NCI-H1092 (cell line): ENCODE measurements around the gene DTWD1.
"Not testable (repeated sequence)": the region's sequence is repeated elsewhere in the genome, so short reads cannot be mapped to it uniquely, and the experiment has no call there.

Experiments used
- DNase-seq: peaks from one replicate; lab custom pipeline; 2025; lab: John Stamatoyannopoulos, UW

The DTWD1 gene

DNA sequence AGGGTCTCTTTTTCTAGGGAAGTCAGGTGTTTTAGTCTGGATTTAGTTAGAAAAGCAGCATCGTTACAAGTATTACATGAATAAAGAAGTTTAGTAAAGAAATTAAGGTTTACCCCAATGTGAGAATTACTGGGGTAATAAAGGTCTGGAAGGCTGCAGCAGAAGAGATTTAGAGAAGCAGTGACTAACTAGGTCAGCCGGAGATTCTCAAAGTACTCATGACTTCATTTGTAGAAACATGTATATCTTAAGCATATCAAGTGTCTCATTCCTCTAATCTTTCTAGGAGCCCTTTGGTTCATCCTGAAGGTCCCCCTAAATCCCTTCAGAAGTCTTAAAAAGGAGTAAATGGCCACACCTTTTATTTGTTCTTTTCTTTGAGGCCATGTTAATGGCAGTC is 26.0 kb downstream of the DTWD1 start:
- DNase-seq: no peak

DNA sequence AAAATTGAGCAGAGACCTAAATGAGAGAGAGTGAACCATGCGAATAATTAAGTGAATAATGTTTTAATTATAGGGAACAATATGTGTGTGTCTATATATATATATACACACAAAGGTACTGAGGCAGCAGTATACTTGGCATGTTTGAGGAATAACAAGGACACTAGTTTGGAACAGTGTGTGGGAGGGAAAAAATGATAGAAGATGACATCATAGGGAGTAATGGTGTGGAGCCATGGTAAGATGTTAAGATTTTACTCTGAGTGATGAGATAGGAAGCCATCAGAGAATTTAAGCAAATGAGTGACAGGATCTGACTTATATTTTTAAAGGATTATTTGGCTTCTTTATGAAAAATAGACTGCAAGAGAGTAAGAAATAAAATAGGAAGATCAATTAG is 29.1 kb downstream of the DTWD1 start:
- DNase-seq: no peak

GRCh38 chr15:49650676-49651075 is 29.8 kb downstream of the DTWD1 start:
- DNase-seq: no peak

DNA sequence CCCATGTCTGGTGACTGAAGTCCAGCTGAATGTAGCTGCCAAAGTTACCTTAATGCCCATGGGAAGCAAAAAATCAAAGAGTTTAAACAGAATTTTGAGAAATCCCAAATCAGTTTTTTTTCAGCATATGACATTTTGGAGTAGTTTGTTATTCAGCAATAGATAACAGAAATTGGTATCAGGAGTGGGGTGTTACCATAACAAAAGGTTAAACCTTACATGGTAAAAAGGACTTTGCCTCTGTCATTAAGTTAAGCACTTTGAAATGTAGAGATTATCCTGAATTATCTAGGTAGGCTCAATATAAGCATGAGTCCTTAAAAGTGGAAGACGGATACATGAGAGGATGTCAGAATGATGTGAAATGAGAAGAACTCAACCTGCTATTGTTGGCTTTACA is 32.1 kb downstream of the DTWD1 start:
- no peak for DNase-seq

DNA sequence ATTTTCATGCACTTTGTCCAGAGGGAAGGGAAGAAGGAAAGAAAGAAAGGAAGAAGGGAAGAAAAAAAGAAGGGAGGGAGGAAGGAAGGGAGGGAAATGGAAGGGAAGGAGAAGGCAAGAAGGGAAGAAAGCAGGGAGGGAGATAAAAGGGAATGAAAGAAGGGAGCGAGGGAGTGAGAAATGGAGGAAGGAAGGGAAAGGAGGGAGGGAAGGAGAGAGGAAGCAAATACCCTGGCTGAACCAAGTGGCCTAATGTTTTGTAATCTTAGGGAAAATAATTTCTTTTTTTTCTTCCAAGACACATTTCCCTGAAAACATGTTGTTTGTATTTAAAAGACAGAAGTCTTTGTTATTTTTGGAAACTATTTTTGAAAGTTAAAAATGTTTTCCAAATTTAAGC is 35.9 kb downstream of the DTWD1 start:
- DNase-seq: no peak

- no peak for DNase-seq
Measured at GRCh38 chr15:49664716-49665115, 43.9 kb downstream of the DTWD1 start.

- DNase-seq: not testable (repeated sequence)
Measured at GRCh38 chr15:49666486-49666885, 45.6 kb downstream of the DTWD1 start.

DNA sequence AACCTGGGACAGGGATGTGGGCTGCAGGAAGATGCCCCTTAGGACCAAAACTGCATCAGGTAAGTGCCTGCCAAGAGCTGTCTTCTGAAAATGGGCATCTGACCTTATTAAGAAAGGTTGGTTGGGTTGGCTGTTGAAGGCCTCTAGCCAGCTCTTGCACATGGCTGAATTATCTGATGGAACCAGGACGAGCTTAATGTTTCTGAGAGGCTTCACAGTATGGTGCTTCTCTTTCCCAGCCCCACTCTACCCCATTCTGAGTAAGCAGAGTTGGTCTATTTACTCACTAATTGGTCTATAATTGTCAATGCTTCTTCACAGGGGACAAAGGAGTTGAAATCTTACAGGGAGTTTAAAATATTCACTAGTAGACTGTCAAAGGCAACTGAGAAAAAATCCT is 48.4 kb downstream of the DTWD1 start:
- no peak for DNase-seq

GRCh38 chr15:49673861-49674260 is 53.0 kb downstream of the DTWD1 start:
- no peak for DNase-seq

DNA sequence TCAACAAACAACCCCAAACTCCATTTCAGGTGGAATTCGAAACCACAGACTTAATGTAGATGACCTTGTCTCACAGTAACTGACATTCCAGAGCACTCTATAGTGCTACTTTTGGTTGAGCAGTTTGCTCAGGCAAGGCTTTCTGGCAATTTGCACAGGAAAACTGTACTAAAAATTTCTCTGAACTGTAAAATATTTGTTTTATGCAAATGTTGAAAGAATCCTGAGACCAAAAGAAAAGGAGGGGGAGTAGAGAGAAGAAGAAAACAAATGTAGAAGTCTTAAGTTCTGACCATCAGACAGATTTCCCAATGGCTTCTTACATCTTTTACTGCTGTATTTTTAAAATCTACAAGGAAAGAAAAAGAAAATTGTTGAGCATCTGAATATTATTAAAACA is 53.5 kb downstream of the DTWD1 start:
- DNase-seq: no peak

- no peak for DNase-seq
Measured at GRCh38 chr15:49675041-49675440, 54.2 kb downstream of the DTWD1 start.

DNA sequence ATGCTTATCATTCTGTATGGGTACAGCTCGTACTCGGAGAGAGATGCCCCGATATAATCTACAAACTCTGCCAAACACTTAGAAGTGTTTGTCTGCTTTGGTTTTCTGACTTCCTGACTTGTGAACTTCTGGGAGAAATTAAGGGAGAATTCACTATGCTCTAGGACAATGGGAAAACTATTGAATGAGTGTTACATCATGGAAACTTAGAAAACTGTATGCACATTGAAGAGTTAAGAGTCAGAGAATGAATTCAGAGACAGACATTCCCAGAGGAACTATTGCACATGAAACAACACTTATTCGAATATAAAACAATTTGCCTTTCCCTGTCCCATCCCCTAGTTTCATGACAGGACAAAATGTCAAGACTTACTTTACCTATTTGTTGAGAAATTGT is 57.8 kb downstream of the DTWD1 start:
- DNase-seq: no peak

GRCh38 chr15:49686599-49686998 is 65.8 kb downstream of the DTWD1 start:
- no peak for DNase-seq

DNA sequence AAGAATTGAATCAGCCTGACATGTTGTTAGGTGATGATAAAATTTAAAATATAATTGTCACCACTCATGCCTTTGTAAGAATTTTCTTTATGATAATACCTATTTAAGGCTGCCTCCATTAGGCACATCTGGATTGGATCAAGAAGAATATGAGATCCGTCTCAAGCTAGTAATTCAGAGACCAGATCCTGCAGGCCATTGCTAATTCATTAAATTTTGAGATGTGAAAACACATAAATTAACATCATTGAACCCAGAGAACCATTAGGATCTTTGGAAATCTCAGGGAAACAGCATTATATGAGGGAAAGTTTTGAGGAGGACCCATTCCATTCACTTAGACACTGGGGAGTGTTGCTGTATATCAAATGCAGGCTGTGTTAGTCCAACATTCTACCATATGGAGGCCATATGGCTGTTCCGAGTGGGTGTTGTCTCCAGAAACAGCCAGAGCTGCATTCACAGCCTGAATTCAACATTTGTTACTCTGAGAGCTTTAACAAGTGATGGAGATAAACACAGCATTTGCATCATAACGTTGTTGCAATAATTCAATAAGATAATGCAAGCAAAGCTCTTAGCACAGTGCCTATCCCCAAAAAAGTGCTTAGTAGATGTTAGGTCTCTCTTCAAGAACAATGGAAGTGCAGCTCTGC is 67.4 kb downstream of the DTWD1 start:
- DNase-seq: no peak

DNA sequence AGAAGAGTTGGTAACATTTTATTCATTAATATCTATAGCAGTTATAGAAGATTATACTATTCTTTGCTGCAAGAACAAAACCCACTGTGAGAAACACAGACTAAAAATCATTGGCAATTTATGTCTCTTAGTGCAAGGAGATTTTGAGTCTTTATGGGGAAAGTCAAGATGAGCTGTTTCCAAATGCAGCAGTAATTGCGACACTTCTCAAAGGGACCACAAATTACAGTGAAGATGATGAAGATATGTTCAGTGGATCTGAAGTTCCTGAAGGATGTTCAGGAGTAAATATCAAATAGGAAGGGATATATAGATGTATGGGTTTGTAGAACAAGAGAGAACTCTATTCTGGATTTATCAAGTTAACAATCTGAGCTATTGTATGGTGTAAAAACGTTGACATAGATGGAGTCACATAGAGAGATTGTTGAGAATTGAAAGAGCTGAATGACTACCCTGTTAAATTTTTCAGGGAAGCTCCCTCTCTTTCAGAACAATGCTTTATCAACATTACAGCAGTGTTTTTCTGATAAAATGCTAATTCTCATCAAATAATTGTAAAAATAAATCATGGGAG is 71.8 kb downstream of the DTWD1 start:
- DNase-seq: no peak

GRCh38 chr15:49693498-49693897 is 72.7 kb downstream of the DTWD1 start:
- DNase-seq: no peak

DNA sequence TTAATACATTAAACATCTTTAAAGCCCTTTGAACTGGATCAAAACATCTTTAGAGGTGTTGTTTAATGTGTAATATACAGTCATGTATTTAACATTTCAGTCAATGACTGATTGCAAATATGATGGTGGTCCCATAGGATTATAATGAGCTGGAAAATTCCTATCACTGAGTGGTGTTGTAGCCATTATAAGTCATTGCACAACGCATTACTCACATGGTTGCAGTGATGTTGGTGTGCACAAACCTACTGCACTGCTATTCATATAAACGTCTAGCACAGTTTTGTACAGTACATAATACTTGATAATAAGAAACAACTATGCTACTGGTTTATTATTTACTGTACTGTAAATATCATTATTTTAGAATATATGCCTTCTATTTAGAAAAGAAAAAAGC is 75.6 kb downstream of the DTWD1 start:
- no peak for DNase-seq

DNA sequence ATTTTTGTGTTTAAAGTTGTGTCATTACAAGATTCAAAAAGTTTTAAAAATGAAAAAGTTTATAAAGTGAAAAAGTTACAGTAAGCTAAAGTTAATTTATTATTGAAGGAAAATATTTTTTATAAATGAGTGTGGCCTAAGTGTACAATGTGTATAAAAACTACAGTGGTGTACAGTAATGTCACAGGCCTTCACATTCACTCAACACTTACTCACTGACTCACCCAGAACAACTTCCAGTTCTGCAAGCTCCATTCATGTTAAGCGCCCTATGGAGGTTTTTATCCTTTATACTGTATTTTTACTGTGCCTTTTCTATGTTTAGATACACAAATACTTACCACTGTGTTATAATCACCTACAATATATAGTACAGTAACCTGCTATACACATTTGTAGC is 76.3 kb downstream of the DTWD1 start:
- no peak for DNase-seq

- DNase-seq: not testable (repeated sequence)
Measured at GRCh38 chr15:49702982-49703381, 82.1 kb downstream of the DTWD1 start.
